ENCODE results near the gene MYO6. TPM values are rescaled to one million over a fixed set of nuclear protein-coding genes. Genes with fewer than 3 reads are reported as not detected.

Gene MYO6
- total RNA-seq, 1 experiment from 2014 or later, result 44.1 TPM

GRCh38 chr6:75882734-75883133 lies 133.7 kb downstream of the MYO6 start:
- Histone ChIP-seq H3K36me3 (ENCODE audit: control insufficient read depth in 1 of 2, insufficient read depth in 2 of 2, low read length in 2 of 2) (peaks cover 3% of the 10 kb centered on the region in 2 experiments; a peak in 2 of 4 replicates), H3K9me2 (ENCODE audit: insufficient read depth) (no peaks in the 10 kb centered on the region), H3K79me2 (ENCODE audit: insufficient read depth, low read length) (no peaks in the 10 kb centered on the region), H3K4me3 (replicated peaks in 1 of 2; ENCODE audit: low read depth in 1 of 2, low read length in 2 of 2) (no peak overlapping the region), H4K20me1 (ENCODE audit: insufficient read depth) (no peaks in the 10 kb centered on the region), H3K4me2 (ENCODE audit: low read length) (no peak overlapping the region), H3K9ac (ENCODE audit: low read length) (no peak overlapping the region), H3K4me1 (ENCODE audit: control insufficient read depth in 1 of 2, insufficient read depth in 2 of 2, low read length in 2 of 2) (no peaks in the 10 kb centered on the region; a peak in 1 of 4 replicates), H3K27me3 (ENCODE audit: insufficient read depth, low read length) (no peaks in the 10 kb centered on the region), H3K27ac (ENCODE audit: low read depth, low read length) (no peak overlapping the region), H3K9me3 (ENCODE audit: control insufficient read depth in 1 of 2, insufficient read depth in 1 of 2, low read depth in 1 of 2, low read length in 2 of 2) (no peaks in the 10 kb centered on the region), H2AFZ (ENCODE audit: low read depth, low read length, poor library complexity, severe bottlenecking) (no peak overlapping the region)
- POLR2A ChIA-PET, result no interaction called here
- no peak for TF ChIP-seq YY1 (IDR thresholded peaks at IDR 0.05; ENCODE audit: extremely low read depth, insufficient replicate concordance, low read depth, low read length)
- TF ChIP-seq MAX (IDR thresholded peaks at IDR 0.05), result no peak
- no peak for TF ChIP-seq POLR2AphosphoS5 (IDR thresholded peaks at IDR 0.05; ENCODE audit: low read depth, low read length)
- no TSS peak for BruUV-seq (replicated peaks)
- CTCF ChIA-PET, result interaction anchor here (9.0 kb wide), 1 partner anchor 11 kb away, joined by 58 read pairs; no protein-coding TSS in a partner anchor
- RAD21 ChIA-PET (ENCODE audit: low non-redundant PET in 1 of 2, low total read pairs in 2 of 2, uncharacterized antibody in 2 of 2, unreplicated experiment in 2 of 2), result no interaction called here
- DNase-seq (ENCODE audit: low read depth, low spot score) (no peak), ATAC-seq (no peak)
- intact Hi-C loops (cut with micrococcal nuclease), result no loop called here

- intact Hi-C loops (cut with micrococcal nuclease), result no loop called here
- CTCF ChIA-PET, result interaction anchor here (9.0 kb wide), 1 partner anchor 8 kb away, joined by 58 read pairs; no protein-coding TSS in a partner anchor
- RAD21 ChIA-PET (ENCODE audit: low non-redundant PET in 1 of 2, low total read pairs in 2 of 2, uncharacterized antibody in 2 of 2, unreplicated experiment in 2 of 2), result no interaction called here
- POLR2A ChIA-PET, result no interaction called here
- H3K9me2 ChIP-seq (ENCODE audit: insufficient read depth), result no peaks in the 10 kb centered on the region
- H3K79me2 ChIP-seq (ENCODE audit: insufficient read depth, low read length), result no peaks in the 10 kb centered on the region
- no TSS peak for BruUV-seq (replicated peaks)
- H3K4me1 ChIP-seq (ENCODE audit: control insufficient read depth in 1 of 2, insufficient read depth in 2 of 2, low read length in 2 of 2), result no peaks in the 10 kb centered on the region; a peak in 1 of 4 replicates
- no peak overlapping the region for H3K27ac ChIP-seq (ENCODE audit: low read depth, low read length)
- H3K27me3 ChIP-seq (ENCODE audit: insufficient read depth, low read length), result no peaks in the 10 kb centered on the region
- H3K4me3 ChIP-seq (replicated peaks in 1 of 2; ENCODE audit: low read depth in 1 of 2, low read length in 2 of 2), result no peak overlapping the region
- no peak for ATAC-seq
- TF ChIP-seq POLR2A (IDR thresholded peaks at IDR 0.05; ENCODE audit: borderline replicate concordance, extremely low read depth, insufficient read depth, insufficient read length) (no peak), EZH2phosphoT487 (IDR thresholded peaks at IDR 0.05; ENCODE audit: borderline replicate concordance) (no peak), SIN3A (IDR thresholded peaks at IDR 0.05; ENCODE audit: low read depth) (no peak), ZFX (IDR thresholded peaks at IDR 0.05) (no peak), ZNF274 (IDR thresholded peaks at IDR 0.05; ENCODE audit: low read depth, low read length) (no peak), CTCF (IDR thresholded peaks at IDR 0.05 in 2 of 3, conservative IDR thresholded peaks at IDR 0.05 in 1 of 3; ENCODE audit: borderline replicate concordance in 1 of 3, insufficient read depth in 1 of 3, low read depth in 2 of 3, low read length in 2 of 3) (no peak), EGR1 (IDR thresholded peaks at IDR 0.05; ENCODE audit: low read depth) (no peak), CEBPB (IDR thresholded peaks at IDR 0.05; ENCODE audit: low read depth) (no peak), SRF (IDR thresholded peaks at IDR 0.05; ENCODE audit: low read depth) (no peak)
- H3K4me2 ChIP-seq (ENCODE audit: low read length), result no peak overlapping the region
- no peak for DNase-seq (ENCODE audit: low read depth, low spot score)
- peaks cover 2 to 3% of the 10 kb centered on the region in 2 experiments; a peak in 3 of 4 replicates for H3K36me3 ChIP-seq (ENCODE audit: control insufficient read depth in 1 of 2, insufficient read depth in 2 of 2, low read length in 2 of 2)
- H3K9me3 ChIP-seq (ENCODE audit: control insufficient read depth in 1 of 2, insufficient read depth in 1 of 2, low read depth in 1 of 2, low read length in 2 of 2), result no peaks in the 10 kb centered on the region
- H3K9ac ChIP-seq (ENCODE audit: low read length), result no peak overlapping the region
- H4K20me1 ChIP-seq (ENCODE audit: insufficient read depth), result no peaks in the 10 kb centered on the region
- H2AFZ ChIP-seq (ENCODE audit: low read depth, low read length, poor library complexity, severe bottlenecking), result no peak overlapping the region
These were observed 135.8 kb downstream of the MYO6 start for GRCh38 chr6:75884822-75885221.

Measured in HCT116 (cell line).